HepG2 (cell line): ENCODE results near the gene EIF3L. TPM values are rescaled to one million over a fixed set of nuclear protein-coding genes. Genes with fewer than 3 reads are reported as not detected.
A peak's percentile ranks its signal among the peaks of the same experiment; 100 is the strongest.

Source experiments
- BHLHE40 ChIP-seq: IDR thresholded peaks from 2 replicates; pipeline ENCODE4 v1.6.1; 2011; ENCODE audit warnings: low read length, improper control_type of control experiment
- EP300 ChIP-seq, 3 experiments: sonication (generic) in 1 of 3; formaldehyde crosslinking in 1 of 3; IDR thresholded peaks; 2 replicates each; pipeline versions ENCODE4 v1.5.1 to v1.6.1; 2011 to 2020; ENCODE audit warnings: low read depth in 2 of 3, low read length in 2 of 3, borderline replicate concordance in 1 of 3, improper control_type of control experiment in 1 of 3, mild to moderate bottlenecking in 1 of 3, missing genetic modification reagents in 1 of 3, moderate library complexity in 1 of 3
- FUBP1 ChIP-seq: sonication (generic); formaldehyde crosslinking; IDR thresholded peaks from 2 replicates; pipeline ENCODE4 v1.5.1; 2020; ENCODE audit warnings: missing genetic modification reagents, mild to moderate bottlenecking, borderline replicate concordance
- PRDM15 ChIP-seq: sonication (generic); formaldehyde crosslinking; IDR thresholded peaks from 2 replicates; pipeline ENCODE4 v1.4.0; 2020; ENCODE audit warnings: missing genetic modification reagents
- RAD51 ChIP-seq: fragments of 450-650 bp; IDR thresholded peaks from 2 replicates; pipeline ENCODE4 v1.6.1; 2016; ENCODE audit warnings: borderline replicate concordance
- SNAPC4 ChIP-seq: sonication (generic); formaldehyde crosslinking; IDR thresholded peaks from 2 replicates; pipeline ENCODE4 v1.4.0; 2020; ENCODE audit warnings: mild to moderate bottlenecking, missing genetic modification reagents
- ZBTB49 ChIP-seq: sonication (generic); formaldehyde crosslinking; IDR thresholded peaks from 2 replicates; pipeline ENCODE4 v1.4.0; 2020; ENCODE audit warnings: missing genetic modification reagents, borderline replicate concordance
- ZNF256 ChIP-seq: sonication (generic); formaldehyde crosslinking; conservative IDR thresholded peaks from 2 replicates; pipeline ENCODE4 v1.4.0; 2020; ENCODE audit warnings: missing genetic modification reagents
- ZNF326 ChIP-seq: sonication (generic); formaldehyde crosslinking; IDR thresholded peaks from 2 replicates; pipeline ENCODE4 v1.4.0; 2020; ENCODE audit warnings: missing genetic modification reagents, borderline replicate concordance
- ZNF33B ChIP-seq: sonication (generic); formaldehyde crosslinking; IDR thresholded peaks from 2 replicates; pipeline ENCODE4 v1.5.1; 2020; ENCODE audit warnings: mild to moderate bottlenecking, missing genetic modification reagents
- ZNF552 ChIP-seq: sonication (generic); formaldehyde crosslinking; IDR thresholded peaks from 2 replicates; pipeline ENCODE4 v1.9.0; 2022; ENCODE audit warnings: missing genetic modification reagents, mild to moderate bottlenecking, borderline replicate concordance
- ZNF709 ChIP-seq: sonication (generic); formaldehyde crosslinking; IDR thresholded peaks from 2 replicates; pipeline ENCODE4 v1.5.0; 2020; ENCODE audit warnings: mild to moderate bottlenecking, missing genetic modification reagents
- ZNF773 ChIP-seq: sonication (generic); formaldehyde crosslinking; IDR thresholded peaks from 2 replicates; pipeline ENCODE4 v1.4.0; 2020; ENCODE audit warnings: missing genetic modification reagents, borderline replicate concordance
- polyA plus RNA-seq, 8 experiments: library from polyadenylated mRNA; depleted of rRNA in 3 of 8; stranded (reverse) in 7 of 8; unstranded in 1 of 8; fragments of >200 nt; fragmentation: Illumina TruSeq in 4 of 8; extraction: Trizol in 4 of 8; gene quantifications; 2 replicates each; pipeline versions ENCODE4 v1.2.1 to v1.2.3, GENCODE V29; 2011 to 2016; ENCODE audit warnings: low read depth in 4 of 8, missing spikeins in 1 of 8, mixed read lengths in 1 of 8; ENCODE audit not compliant: insufficient read depth in 1 of 8
- total RNA-seq, 5 experiments: library from RNA; depleted of rRNA; stranded (reverse); fragments of >200 nt; fragmentation: Illumina TruSeq; extraction: Trizol; gene quantifications; 2 replicates each; pipeline ENCODE4 v1.2.3, GENCODE V29; 2016; ENCODE audit warnings: low read depth in 1 of 5

The EIF3L gene
- total and polyA plus RNA-seq, 2 of the 13 experiments (the other 11 are each of a cell fraction or from before 2014, with no cell fraction given): 514 to 793 TPM

- TF ChIP-seq RAD51 (no peak), ZNF773 (CRISPR knock-in tag) (0 out of 2 replicates have a peak, but pooled peaks have one; percentile 59), PRDM15 (CRISPR knock-in tag) (peak; percentile 28; the same call in 1 of the 2 replicates), ZNF326 (CRISPR knock-in tag) (no peak), BHLHE40 (peak; percentile 50; the same call in 1 of the 2 replicates), ZNF709 (CRISPR knock-in tag) (peak; percentile 96), EP300 (IDR thresholded peaks at IDR 0.05; ENCODE audit: low read depth in 2 of 2, low read length in 2 of 2) (peak; percentile 21 to 54; a peak in 1 of 4 replicates), EP300 (CRISPR knock-in tag; IDR thresholded peaks at IDR 0.05; ENCODE audit: borderline replicate concordance) (peak; percentile 41; the same call in 1 of the 2 replicates), ZNF256 (CRISPR knock-in tag) (no peak), ZNF33B (CRISPR knock-in tag) (peak; percentile 86; the same call in 1 of the 2 replicates), SNAPC4 (CRISPR knock-in tag) (no peak), ZNF552 (CRISPR knock-in tag) (no peak), ZBTB49 (CRISPR knock-in tag) (no peak), FUBP1 (CRISPR knock-in tag) (no peak; the same call in 1 of the 2 replicates)
These were observed 44.1 kb upstream of the EIF3L start (continued) for GRCh38 chr22:37804881-37805809.
